ENCODE data around the gene RRP8. TPM values are rescaled to one million over a fixed set of nuclear protein-coding genes. Genes with fewer than 3 reads are reported as not detected.
A peak's percentile ranks its signal among the peaks of the same experiment; 100 is the strongest.

The RRP8 gene
- total and polyA plus RNA-seq, 9 of the 15 experiments (the other 6 are each of a cell fraction or from before 2014, with no cell fraction given) = 5.7 to 47.3 (median 32.6) TPM

DNA sequence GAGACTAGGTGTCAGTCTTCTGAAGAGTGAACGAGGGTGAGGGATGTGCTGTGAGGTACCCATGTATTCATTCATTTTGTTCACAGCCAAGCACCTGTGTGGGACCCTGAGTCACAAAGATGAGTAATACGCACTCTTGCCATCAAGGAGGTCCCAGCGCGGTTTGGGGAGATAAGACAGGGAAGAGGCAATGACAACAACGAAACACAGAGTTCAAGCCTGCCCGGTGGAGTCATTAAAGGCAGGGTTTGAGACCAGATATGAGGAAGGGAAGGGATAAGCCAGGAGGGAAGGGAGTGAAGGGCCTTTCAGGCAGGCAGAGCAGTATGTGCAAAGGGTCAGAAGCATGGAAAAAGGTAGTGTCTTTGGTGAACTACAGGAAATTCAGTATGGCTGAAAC is 47.6 kb upstream of the RRP8 start (continued):
- TF ChIP-seq FOSL1 (tag; conservative IDR thresholded peaks at IDR 0.05) = peak; percentile 97
- peak in 1 of 2 experiments; percentile 85; a peak in 2 of 4 replicates for TF ChIP-seq RCOR1 (IDR thresholded peaks at IDR 0.05; ENCODE audit: borderline replicate concordance in 1 of 2, low read depth in 2 of 2, low read length in 2 of 2)
- peak; percentile 97 for TF ChIP-seq CTBP1 (IDR thresholded peaks at IDR 0.05; ENCODE audit: borderline replicate concordance)
- no peak for TF ChIP-seq PHF20 (IDR thresholded peaks at IDR 0.05; ENCODE audit: partially characterized antibody)
- peak; percentile 33 to 36; a peak in 2 of 4 replicates for TF ChIP-seq NRF1 (conservative IDR thresholded peaks at IDR 0.05 in 1 of 2, IDR thresholded peaks at IDR 0.05 in 1 of 2)
- peak; percentile 92 for TF ChIP-seq DPF2 (IDR thresholded peaks at IDR 0.05)
- TF ChIP-seq, protein P1, sequence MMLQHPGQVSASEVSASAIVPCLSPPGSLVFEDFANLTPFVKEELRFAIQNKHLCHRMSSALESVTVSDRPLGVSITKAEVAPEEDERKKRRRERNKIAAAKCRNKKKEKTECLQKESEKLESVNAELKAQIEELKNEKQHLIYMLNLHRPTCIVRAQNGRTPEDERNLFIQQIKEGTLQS (IDR thresholded peaks at IDR 0.05) = peak; percentile 91
- TF ChIP-seq, protein P1 (CRISPR knock-in tag; conservative IDR thresholded peaks at IDR 0.05) = no peak
- TF ChIP-seq NCOA1 (IDR thresholded peaks at IDR 0.05; ENCODE audit: low read depth) = peak; percentile 56; the same call in 1 of the 2 replicates
- TF ChIP-seq SNIP1 (IDR thresholded peaks at IDR 0.05; ENCODE audit: low read depth) = no peak
- peak; percentile 23 for TF ChIP-seq NEUROD1 (IDR thresholded peaks at IDR 0.05; ENCODE audit: borderline replicate concordance, low read depth, low read length, partially characterized antibody)
- peak; percentile 57 for TF ChIP-seq TAL1 (IDR thresholded peaks at IDR 0.05)
- TF ChIP-seq, protein P2, sequence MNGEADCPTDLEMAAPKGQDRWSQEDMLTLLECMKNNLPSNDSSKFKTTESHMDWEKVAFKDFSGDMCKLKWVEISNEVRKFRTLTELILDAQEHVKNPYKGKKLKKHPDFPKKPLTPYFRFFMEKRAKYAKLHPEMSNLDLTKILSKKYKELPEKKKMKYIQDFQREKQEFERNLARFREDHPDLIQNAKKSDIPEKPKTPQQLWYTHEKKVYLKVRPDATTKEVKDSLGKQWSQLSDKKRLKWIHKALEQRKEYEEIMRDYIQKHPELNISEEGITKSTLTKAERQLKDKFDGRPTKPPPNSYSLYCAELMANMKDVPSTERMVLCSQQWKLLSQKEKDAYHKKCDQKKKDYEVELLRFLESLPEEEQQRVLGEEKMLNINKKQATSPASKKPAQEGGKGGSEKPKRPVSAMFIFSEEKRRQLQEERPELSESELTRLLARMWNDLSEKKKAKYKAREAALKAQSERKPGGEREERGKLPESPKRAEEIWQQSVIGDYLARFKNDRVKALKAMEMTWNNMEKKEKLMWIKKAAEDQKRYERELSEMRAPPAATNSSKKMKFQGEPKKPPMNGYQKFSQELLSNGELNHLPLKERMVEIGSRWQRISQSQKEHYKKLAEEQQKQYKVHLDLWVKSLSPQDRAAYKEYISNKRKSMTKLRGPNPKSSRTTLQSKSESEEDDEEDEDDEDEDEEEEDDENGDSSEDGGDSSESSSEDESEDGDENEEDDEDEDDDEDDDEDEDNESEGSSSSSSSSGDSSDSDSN (IDR thresholded peaks at IDR 0.05; ENCODE audit: borderline replicate concordance in 1 of 2, low read depth in 2 of 2, low read length in 2 of 2) = peak in 1 of 2 experiments; percentile 67; a peak in 1 of 4 replicates
- peak; percentile 93 for TF ChIP-seq SMARCA4 (IDR thresholded peaks at IDR 0.05)
- peak; percentile 55; the same call in 1 of the 2 replicates for TF ChIP-seq NBN (IDR thresholded peaks at IDR 0.05; ENCODE audit: low read depth)
- peak; percentile 40; the same call in 1 of the 2 replicates for TF ChIP-seq NFE2 (IDR thresholded peaks at IDR 0.05; ENCODE audit: low read depth)
- TF ChIP-seq, protein P3, sequence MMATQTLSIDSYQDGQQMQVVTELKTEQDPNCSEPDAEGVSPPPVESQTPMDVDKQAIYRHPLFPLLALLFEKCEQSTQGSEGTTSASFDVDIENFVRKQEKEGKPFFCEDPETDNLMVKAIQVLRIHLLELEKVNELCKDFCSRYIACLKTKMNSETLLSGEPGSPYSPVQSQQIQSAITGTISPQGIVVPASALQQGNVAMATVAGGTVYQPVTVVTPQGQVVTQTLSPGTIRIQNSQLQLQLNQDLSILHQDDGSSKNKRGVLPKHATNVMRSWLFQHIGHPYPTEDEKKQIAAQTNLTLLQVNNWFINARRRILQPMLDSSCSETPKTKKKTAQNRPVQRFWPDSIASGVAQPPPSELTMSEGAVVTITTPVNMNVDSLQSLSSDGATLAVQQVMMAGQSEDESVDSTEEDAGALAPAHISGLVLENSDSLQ (IDR thresholded peaks at IDR 0.05) = peak; percentile 38; the same call in 1 of the 2 replicates
- 0 out of 2 replicates have a peak, but pooled peaks have one; percentile 4 for TF ChIP-seq KLF16 (IDR thresholded peaks at IDR 0.05)
- TF ChIP-seq, protein P4, sequence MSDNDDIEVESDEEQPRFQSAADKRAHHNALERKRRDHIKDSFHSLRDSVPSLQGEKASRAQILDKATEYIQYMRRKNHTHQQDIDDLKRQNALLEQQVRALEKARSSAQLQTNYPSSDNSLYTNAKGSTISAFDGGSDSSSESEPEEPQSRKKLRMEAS (CRISPR knock-in tag; IDR thresholded peaks at IDR 0.05) = 0 out of 2 replicates have a peak, but pooled peaks have one; percentile 29
- no peak for TF ChIP-seq ZNF12 (CRISPR knock-in tag; IDR thresholded peaks at IDR 0.05)
- TF ChIP-seq ZNF146 (CRISPR knock-in tag; IDR thresholded peaks at IDR 0.05; ENCODE audit: unreplicated experiment) = no peak
- 0 out of 2 replicates have a peak, but pooled peaks have one; percentile 40 for TF ChIP-seq BCOR (IDR thresholded peaks at IDR 0.05)
- TF ChIP-seq TRIM24 (IDR thresholded peaks at IDR 0.05) = peak; percentile 66 to 76
- TF ChIP-seq, protein P5, sequence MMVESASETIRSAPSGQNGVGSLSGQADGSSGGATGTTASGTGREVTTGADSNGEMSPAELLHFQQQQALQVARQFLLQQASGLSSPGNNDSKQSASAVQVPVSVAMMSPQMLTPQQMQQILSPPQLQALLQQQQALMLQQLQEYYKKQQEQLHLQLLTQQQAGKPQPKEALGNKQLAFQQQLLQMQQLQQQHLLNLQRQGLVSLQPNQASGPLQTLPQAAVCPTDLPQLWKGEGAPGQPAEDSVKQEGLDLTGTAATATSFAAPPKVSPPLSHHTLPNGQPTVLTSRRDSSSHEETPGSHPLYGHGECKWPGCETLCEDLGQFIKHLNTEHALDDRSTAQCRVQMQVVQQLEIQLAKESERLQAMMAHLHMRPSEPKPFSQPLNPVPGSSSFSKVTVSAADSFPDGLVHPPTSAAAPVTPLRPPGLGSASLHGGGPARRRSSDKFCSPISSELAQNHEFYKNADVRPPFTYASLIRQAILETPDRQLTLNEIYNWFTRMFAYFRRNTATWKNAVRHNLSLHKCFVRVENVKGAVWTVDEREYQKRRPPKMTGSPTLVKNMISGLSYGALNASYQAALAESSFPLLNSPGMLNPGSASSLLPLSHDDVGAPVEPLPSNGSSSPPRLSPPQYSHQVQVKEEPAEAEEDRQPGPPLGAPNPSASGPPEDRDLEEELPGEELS (CRISPR knock-in tag; IDR thresholded peaks at IDR 0.05; ENCODE audit: borderline replicate concordance) = 0 out of 2 replicates have a peak, but pooled peaks have one; percentile 58
- TF ChIP-seq ARID1B (IDR thresholded peaks at IDR 0.05) = peak; percentile 93
- 0 out of 2 replicates have a peak, but pooled peaks have one; percentile 51 for TF ChIP-seq EHMT2 (IDR thresholded peaks at IDR 0.05)

Data from K562 (cell line).